GM23338 (cell line): ENCODE results near the gene SNRPA.
A peak's percentile ranks its signal among the peaks of the same experiment; 100 is the strongest.

Experiments
- EZH2 ChIP-seq: fragments of 200-600 bp; sonication (generic); IDR thresholded peaks from one replicate; pipeline ENCODE4 v1.8.0; 2017; ENCODE audit warnings: antibody characterized with exemption, mild to moderate bottlenecking, low read depth; ENCODE audit not compliant: unreplicated experiment
- POLR2AphosphoS5 ChIP-seq: IDR thresholded peaks from 2 replicates; pipeline ENCODE4 v1.6.1; 2016; ENCODE audit warnings: antibody characterized with exemption, low read depth
- TF ChIP-seq, protein P1 (sequence below), 2 experiments: fragments of 200-600 bp in 1 of 2; sonication (generic) in 1 of 2; conservative IDR thresholded peaks; 2 replicates each; pipeline versions ENCODE4 v1.5.1 to v1.6.1; 2016 to 2017; ENCODE audit warnings: antibody characterized with exemption in 2 of 2, low read depth in 2 of 2, mild to moderate bottlenecking in 2 of 2, moderate library complexity in 1 of 2

DNA sequence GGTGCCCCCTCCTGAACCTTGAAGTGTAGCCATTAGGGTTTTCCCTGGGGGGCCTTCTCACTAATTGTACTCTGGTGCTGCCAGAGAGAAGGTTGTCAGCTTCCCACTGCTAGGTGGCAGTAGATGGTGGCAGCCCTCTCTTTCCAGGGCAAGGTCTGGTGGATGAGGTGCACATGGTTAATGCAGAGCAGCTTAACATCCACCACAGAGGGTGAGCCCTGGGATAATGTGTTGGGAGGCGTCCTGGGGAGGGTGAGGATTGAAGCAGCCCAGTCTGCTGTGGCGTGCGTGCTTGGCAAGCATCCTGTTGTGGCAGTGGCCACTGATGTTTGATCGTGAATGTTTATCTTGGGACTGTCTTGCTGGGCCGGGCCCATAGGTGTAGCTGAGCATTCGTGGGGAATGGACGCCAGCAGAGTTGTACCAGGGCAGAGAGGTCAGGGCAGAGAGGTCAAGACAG, 53.8 kb downstream of the SNRPA start:
- TF ChIP-seq, protein P1, sequence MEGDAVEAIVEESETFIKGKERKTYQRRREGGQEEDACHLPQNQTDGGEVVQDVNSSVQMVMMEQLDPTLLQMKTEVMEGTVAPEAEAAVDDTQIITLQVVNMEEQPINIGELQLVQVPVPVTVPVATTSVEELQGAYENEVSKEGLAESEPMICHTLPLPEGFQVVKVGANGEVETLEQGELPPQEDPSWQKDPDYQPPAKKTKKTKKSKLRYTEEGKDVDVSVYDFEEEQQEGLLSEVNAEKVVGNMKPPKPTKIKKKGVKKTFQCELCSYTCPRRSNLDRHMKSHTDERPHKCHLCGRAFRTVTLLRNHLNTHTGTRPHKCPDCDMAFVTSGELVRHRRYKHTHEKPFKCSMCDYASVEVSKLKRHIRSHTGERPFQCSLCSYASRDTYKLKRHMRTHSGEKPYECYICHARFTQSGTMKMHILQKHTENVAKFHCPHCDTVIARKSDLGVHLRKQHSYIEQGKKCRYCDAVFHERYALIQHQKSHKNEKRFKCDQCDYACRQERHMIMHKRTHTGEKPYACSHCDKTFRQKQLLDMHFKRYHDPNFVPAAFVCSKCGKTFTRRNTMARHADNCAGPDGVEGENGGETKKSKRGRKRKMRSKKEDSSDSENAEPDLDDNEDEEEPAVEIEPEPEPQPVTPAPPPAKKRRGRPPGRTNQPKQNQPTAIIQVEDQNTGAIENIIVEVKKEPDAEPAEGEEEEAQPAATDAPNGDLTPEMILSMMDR (conservative IDR thresholded peaks at IDR 0.05; ENCODE audit: low read depth in 2 of 2), result peak in 1 of 2 experiments; percentile 28; a peak in 1 of 4 replicates
- TF ChIP-seq EZH2, result no peak
- TF ChIP-seq POLR2AphosphoS5, result no peak
